ENCODE data around the gene KRTAP5-1.

Gene KRTAP5-1

GRCh38 chr11:1548221-1549070, 36.6 kb downstream of the KRTAP5-1 start:
- H3K4me2 ChIP-seq (ENCODE audit: low read depth, low read length): peak overlapping the region; percentile 68
- no peak overlapping the region for H3K27ac ChIP-seq (ENCODE audit: low read length)
- no peak for DNase-seq
- H3K27me3 ChIP-seq (replicated peaks; ENCODE audit: insufficient read depth, low read length): peaks cover 62% of the 10 kb centered on the region
- H4K20me1 ChIP-seq (ENCODE audit: insufficient read depth, low read length): no peaks in the 10 kb centered on the region
- no peaks in the 10 kb centered on the region for H3K36me3 ChIP-seq (replicated peaks; ENCODE audit: insufficient read depth, low read length)
- no peaks in the 10 kb centered on the region for H3K79me2 ChIP-seq (ENCODE audit: low read length)
- H3K9ac ChIP-seq (ENCODE audit: low read length): no peak overlapping the region; the same call in 1 of the 2 replicates
- no peaks in the 10 kb centered on the region for H3K9me2 ChIP-seq (replicated peaks; ENCODE audit: insufficient read depth, low read length)
- H2AFZ ChIP-seq (ENCODE audit: low read length): peak overlapping the region; percentile 61; the same call in 1 of the 2 replicates
- H3K4me1 ChIP-seq (ENCODE audit: low read length): peaks cover 7% of the 10 kb centered on the region; the same call in 1 of the 2 replicates
- H3K4me3 ChIP-seq (ENCODE audit: low read length): peak overlapping the region; percentile 44
- no peaks in the 10 kb centered on the region for H3F3A ChIP-seq (ENCODE audit: insufficient read depth, low read length)
- no peaks in the 10 kb centered on the region for H3K9me3 ChIP-seq (replicated peaks; ENCODE audit: insufficient read depth, low read length)
- TF ChIP-seq CTCF (IDR thresholded peaks at IDR 0.05; ENCODE audit: low read length): no peak
- TF ChIP-seq EZH2phosphoT487 (IDR thresholded peaks at IDR 0.05; ENCODE audit: low read length): no peak
- TF ChIP-seq EZH2 (optimal IDR thresholded peaks at IDR 0.05; ENCODE audit: low read depth, low read length): no peak

GRCh38 chr11:1547467-1548098, 37.5 kb downstream of the KRTAP5-1 start:
- H3K4me1 ChIP-seq (ENCODE audit: low read length): peaks cover 7% of the 10 kb centered on the region; the same call in 1 of the 2 replicates
- peaks cover 62% of the 10 kb centered on the region for H3K27me3 ChIP-seq (replicated peaks; ENCODE audit: insufficient read depth, low read length)
- no peaks in the 10 kb centered on the region for H3K79me2 ChIP-seq (ENCODE audit: low read length)
- H3F3A ChIP-seq (ENCODE audit: insufficient read depth, low read length): no peaks in the 10 kb centered on the region
- H3K9me2 ChIP-seq (replicated peaks; ENCODE audit: insufficient read depth, low read length): no peaks in the 10 kb centered on the region
- no peaks in the 10 kb centered on the region for H4K20me1 ChIP-seq (ENCODE audit: insufficient read depth, low read length)
- TF ChIP-seq EZH2 (optimal IDR thresholded peaks at IDR 0.05; ENCODE audit: low read depth, low read length): peak; percentile 54
- peak; percentile 42; the same call in 1 of the 2 replicates for TF ChIP-seq EZH2phosphoT487 (IDR thresholded peaks at IDR 0.05; ENCODE audit: low read length)
- no peak for TF ChIP-seq CTCF (IDR thresholded peaks at IDR 0.05; ENCODE audit: low read length)
- H3K4me3 ChIP-seq (ENCODE audit: low read length): peak overlapping the region; percentile 46; the same call in 1 of the 2 replicates
- no peak overlapping the region; the same call in 1 of the 2 replicates for H3K9ac ChIP-seq (ENCODE audit: low read length)
- no peak for DNase-seq
- no peak overlapping the region for H2AFZ ChIP-seq (ENCODE audit: low read length)
- no peaks in the 10 kb centered on the region for H3K9me3 ChIP-seq (replicated peaks; ENCODE audit: insufficient read depth, low read length)
- no peaks in the 10 kb centered on the region for H3K36me3 ChIP-seq (replicated peaks; ENCODE audit: insufficient read depth, low read length)
- no peak overlapping the region for H3K27ac ChIP-seq (ENCODE audit: low read length)
- H3K4me2 ChIP-seq (ENCODE audit: low read depth, low read length): peak overlapping the region; percentile 68

DNA sequence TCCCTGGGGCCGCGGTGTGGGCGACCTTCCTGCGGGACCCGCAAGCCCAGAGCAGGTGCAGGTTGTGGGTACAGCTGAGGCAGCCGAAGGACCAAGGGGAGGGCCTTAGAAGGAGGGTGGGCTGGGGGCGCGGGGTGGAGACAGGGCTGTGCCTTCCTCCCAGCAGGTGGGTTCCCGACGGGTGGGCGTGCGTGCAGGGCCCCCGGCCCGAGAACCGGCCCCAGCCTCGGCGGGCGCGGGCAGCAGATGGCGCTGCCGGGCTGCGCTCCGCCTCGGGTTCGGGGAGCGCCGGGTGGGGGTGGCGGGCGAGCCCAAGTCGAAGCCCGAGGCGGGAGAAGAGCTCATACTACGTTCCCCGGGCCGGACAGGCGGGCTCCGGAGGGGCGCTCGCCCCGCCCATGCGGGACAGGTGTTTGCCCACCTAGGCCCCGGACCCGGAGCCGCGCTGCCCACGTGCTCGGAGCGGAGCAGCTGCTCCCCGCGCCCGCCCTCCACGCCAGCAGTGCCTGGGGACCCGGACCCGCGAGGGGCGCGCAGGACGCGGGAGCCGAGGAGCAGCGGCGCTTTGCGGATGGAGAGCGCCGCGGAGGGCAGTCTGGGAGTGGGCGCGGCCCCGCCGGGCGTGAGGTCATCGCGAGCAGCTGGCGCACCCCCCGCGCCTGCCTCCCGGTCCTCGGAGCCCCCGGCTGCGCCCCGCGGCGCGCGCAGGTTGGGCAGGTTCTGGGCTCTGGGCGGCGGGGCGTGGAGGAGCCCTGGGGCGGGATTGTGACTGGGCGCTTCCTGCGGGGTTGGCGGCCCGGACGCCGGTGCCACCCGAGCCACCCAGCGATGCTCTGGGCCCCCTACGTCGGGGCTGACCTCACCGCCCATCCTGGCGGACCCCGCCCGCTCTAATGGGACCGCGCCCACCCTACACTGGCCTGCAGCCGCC, 38.3 kb downstream of the KRTAP5-1 start:
- Histone ChIP-seq H3K9me2 (replicated peaks; ENCODE audit: insufficient read depth, low read length) (no peaks in the 10 kb centered on the region), H3K27ac (ENCODE audit: low read length) (no peak overlapping the region), H3K9me3 (replicated peaks; ENCODE audit: insufficient read depth, low read length) (no peaks in the 10 kb centered on the region), H3F3A (ENCODE audit: insufficient read depth, low read length) (no peaks in the 10 kb centered on the region), H3K36me3 (replicated peaks; ENCODE audit: insufficient read depth, low read length) (no peaks in the 10 kb centered on the region), H3K4me3 (ENCODE audit: low read length) (peak overlapping the region; percentile 46), H3K4me2 (ENCODE audit: low read depth, low read length) (peak overlapping the region; percentile 68), H3K9ac (ENCODE audit: low read length) (no peak overlapping the region), H3K27me3 (replicated peaks; ENCODE audit: insufficient read depth, low read length) (peaks cover 65% of the 10 kb centered on the region), H2AFZ (ENCODE audit: low read length) (no peak overlapping the region), H4K20me1 (ENCODE audit: insufficient read depth, low read length) (no peaks in the 10 kb centered on the region), H3K4me1 (ENCODE audit: low read length) (peaks cover 7% of the 10 kb centered on the region; the same call in 1 of the 2 replicates), H3K79me2 (ENCODE audit: low read length) (no peaks in the 10 kb centered on the region)
- TF ChIP-seq EZH2 (optimal IDR thresholded peaks at IDR 0.05; ENCODE audit: low read depth, low read length): no peak
- TF ChIP-seq EZH2phosphoT487 (IDR thresholded peaks at IDR 0.05; ENCODE audit: low read length): no peak
- TF ChIP-seq CTCF (IDR thresholded peaks at IDR 0.05; ENCODE audit: low read length): peak; percentile 61
- peak; percentile 33 for DNase-seq

Measured in MM.1S (cell line).